Measurements from ENCODE around the gene KDSR.
A peak's percentile ranks its signal among the peaks of the same experiment; 100 is the strongest.

The KDSR gene

DNA sequence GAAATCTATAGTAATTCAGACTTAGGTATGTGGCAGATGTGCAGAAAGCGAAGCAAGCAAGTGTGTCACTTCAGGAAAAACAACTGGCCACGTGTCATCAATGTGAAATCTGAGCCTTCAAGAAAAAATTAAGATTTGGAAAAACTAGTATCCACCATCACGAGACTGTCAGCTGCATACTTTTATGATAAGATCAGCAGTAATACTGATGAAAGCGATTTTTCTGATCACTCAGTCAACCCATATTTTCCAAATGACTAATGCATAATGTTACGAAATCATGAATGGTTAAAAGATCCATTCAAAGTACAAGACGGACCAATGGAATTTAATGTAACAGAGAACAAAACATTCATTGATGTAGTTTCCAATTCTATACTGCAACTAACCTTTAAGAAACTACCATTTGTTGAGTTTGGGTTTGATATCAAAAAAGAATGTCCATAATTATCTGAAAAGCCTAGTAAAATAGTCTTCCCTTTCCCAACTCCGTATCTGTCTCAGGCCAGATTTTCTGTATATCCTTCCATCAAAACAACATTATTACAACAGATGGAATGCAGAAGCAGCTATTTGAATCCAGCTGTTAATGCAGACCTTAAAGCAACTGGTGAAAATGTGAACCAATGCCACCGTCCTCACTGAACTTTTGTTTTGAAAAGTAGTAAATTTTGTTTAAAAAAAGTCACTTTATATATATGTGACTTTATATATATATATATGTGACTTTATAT, 30.5 kb downstream of the KDSR start:
- no peak for DNase-seq (ENCODE audit: low read depth)
- TF ChIP-seq, protein P1, sequence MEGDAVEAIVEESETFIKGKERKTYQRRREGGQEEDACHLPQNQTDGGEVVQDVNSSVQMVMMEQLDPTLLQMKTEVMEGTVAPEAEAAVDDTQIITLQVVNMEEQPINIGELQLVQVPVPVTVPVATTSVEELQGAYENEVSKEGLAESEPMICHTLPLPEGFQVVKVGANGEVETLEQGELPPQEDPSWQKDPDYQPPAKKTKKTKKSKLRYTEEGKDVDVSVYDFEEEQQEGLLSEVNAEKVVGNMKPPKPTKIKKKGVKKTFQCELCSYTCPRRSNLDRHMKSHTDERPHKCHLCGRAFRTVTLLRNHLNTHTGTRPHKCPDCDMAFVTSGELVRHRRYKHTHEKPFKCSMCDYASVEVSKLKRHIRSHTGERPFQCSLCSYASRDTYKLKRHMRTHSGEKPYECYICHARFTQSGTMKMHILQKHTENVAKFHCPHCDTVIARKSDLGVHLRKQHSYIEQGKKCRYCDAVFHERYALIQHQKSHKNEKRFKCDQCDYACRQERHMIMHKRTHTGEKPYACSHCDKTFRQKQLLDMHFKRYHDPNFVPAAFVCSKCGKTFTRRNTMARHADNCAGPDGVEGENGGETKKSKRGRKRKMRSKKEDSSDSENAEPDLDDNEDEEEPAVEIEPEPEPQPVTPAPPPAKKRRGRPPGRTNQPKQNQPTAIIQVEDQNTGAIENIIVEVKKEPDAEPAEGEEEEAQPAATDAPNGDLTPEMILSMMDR (IDR thresholded peaks at IDR 0.05; ENCODE audit: low read depth, low read length, missing control alignments), result no peak

DNA sequence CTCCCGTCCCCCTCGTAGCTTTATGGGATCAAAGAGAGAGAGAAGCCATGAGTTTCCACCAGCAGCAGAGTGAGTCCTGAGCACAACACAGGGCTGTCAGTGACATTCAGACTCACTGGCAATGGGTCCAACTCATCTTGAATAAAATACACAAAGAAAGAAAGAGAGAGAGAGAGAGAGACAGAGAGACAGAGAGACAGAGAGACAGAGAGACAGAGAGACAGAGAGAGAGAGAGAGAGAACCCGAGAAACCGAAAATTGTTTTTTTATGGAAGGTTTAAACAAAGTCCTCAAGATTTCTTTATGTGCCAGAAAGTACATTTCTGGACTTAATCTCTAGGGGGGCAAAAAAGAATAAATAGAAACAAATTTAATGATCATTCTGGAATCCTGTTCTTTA, 35.9 kb downstream of the KDSR start:
- TF ChIP-seq, protein P1 (IDR thresholded peaks at IDR 0.05; ENCODE audit: low read depth, low read length, missing control alignments), result no peak
- DNase-seq (ENCODE audit: low read depth), result no peak
- no peak overlapping the region for H3K4me3 ChIP-seq (ENCODE audit: low read depth, low read length)

More for the DNA sequence above, 30.5 kb downstream of the KDSR start:
- no peak overlapping the region for H3K4me3 ChIP-seq (ENCODE audit: low read depth, low read length)

DNA sequence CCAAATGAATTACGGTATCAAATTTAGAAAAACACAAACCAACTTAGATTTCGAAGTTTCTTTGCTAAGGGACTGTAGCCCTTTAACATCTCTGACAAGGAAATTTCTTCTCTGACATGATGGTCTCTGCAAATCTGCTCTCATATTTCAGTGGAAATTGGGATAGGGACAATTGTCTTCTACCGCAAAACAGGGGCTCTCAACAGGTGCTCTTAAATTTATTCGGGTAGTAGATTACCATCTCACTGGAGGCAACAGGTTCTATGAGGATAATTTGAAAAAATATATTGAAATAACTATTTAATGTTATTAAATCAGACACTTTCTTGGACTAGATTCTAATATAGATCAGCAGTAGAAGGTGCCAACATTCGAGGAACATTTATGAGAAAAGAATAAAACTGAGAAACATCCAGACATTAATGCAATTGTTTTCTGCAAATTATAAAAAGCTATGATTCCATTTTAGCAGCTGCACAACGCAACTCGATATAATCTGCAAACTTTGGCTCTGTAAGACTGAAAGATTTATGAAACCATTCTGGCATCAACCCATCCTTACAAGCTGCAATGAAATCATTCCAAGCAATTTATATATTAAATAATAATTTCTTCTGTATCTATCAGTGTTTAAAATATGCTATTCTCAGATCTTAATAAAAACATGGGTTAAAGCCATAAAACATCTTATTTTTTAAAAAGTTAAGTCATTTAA, 37.4 kb downstream of the KDSR start:
- no peak overlapping the region for H3K4me3 ChIP-seq (ENCODE audit: low read depth, low read length)
- no peak for DNase-seq (ENCODE audit: low read depth)
- TF ChIP-seq, protein P1 (IDR thresholded peaks at IDR 0.05; ENCODE audit: low read depth, low read length, missing control alignments), result no peak

DNA sequence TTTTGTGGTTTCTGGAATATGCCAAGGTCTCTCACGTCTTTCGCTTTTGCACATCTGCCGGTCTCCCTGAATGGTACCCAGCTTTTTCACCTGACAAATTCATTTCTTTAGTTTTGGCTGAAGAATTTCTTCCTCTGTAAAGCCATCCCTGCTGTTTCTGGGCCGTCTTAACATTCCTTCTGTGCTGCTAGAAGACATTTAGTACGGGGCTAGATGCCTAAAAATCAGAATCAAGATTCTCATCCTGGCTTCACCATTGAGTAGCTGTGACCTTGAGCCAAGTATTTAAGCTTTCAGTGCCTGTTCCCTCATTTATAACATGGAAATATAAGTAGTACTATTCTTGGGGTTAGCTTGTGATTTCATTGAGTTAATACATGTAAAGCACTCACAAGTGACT, 41.0 kb downstream of the KDSR start:
- DNase-seq (ENCODE audit: low read depth), result no peak
- no peak overlapping the region for H3K4me3 ChIP-seq (ENCODE audit: low read depth, low read length)
- TF ChIP-seq, protein P1 (IDR thresholded peaks at IDR 0.05; ENCODE audit: low read depth, low read length, missing control alignments), result no peak

DNA sequence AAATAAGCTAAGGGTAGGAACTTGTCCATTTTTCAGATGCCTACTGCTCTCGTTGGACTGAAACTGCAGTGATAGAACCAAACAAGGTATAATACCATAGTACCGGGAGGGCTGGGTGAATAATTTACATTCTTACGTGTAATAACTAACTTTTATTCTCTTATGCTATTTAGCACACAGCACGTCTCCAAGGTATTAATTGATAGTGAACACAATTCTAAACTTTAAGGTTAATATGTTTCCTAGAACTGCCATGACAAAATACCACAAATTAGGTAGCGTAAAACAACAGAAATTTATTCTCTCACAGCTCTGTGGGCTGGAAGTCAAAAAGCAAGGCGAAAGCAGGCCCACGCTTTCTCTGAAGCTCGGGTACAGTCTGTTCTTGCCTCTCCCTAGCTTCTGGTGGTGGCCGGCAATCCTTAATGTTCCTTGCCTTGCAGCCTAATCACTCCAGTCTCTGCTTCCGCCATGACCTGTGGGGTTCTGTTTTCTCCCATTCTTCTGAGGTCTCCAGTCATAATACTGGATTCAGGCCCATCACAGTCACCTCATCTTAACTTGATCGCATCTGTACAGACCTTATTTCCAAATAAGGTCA, 41.8 kb downstream of the KDSR start:
- DNase-seq (ENCODE audit: low read depth), result no peak
- TF ChIP-seq, protein P1 (IDR thresholded peaks at IDR 0.05; ENCODE audit: low read depth, low read length, missing control alignments), result no peak
- H3K4me3 ChIP-seq (ENCODE audit: low read depth, low read length), result no peak overlapping the region

DNA sequence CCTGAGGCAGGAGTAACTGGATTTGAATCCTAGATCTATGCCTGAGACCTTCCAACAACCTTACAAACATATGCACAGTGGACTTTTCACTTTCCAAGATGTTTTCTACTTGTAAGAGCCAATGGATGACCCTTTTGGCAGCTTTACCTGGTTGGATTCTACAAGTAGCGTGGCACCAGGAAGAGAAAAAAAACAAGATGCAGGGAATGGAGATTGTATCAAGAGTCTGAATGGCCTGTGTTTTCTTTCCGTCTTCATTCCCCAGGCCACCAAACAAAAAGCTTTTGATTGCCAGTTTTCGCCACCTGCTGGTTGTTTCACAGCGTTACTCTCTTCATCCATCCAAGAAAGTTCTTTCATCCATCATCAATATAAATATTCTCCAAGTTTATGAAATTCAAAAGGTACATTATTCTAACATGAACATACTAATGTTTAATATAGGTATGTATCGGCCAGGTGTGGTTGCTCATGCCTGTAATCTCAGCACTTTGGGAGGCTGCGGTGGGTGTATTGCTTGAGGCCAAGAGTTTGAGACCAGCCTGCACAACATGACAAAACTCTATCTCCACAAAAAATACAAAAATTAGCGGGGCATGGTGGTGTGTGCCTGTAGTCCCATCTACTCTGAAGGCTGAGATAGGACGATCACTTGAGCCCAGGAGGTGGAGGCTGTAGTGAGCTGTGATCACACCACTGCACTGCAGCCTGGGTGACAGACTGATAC, 43.9 kb downstream of the KDSR start:
- TF ChIP-seq, protein P1 (IDR thresholded peaks at IDR 0.05; ENCODE audit: low read depth, low read length, missing control alignments), result peak; percentile 68
- no peak overlapping the region for H3K4me3 ChIP-seq (ENCODE audit: low read depth, low read length)
- DNase-seq (ENCODE audit: low read depth), result no peak

Data from GM12864 (cell line).